GM12801 (cell line): ENCODE results near the gene BARHL1.

ENCODE experiments used
- CTCF ChIP-seq: IDR thresholded peaks from one replicate; pipeline ENCODE4 v1.5.1; 2011; ENCODE audit warnings: control low read depth; ENCODE audit not compliant: insufficient read length; ENCODE audit errors: extremely low read depth

The BARHL1 gene

GRCh38 chr9:132582276-132582785 lies at the start of gene BARHL1:
TSS of gene BARHL1 (plus strand) at chr9:132582606. CDS start at chr9:132582798, 192 bp downstream.
- TF ChIP-seq CTCF = no peak

- TF ChIP-seq CTCF = no peak
These were observed 47.6 kb upstream of the BARHL1 start for GRCh38 chr9:132534832-132535231.

- no peak for TF ChIP-seq CTCF
These were observed 46.3 kb upstream of the BARHL1 start for GRCh38 chr9:132536124-132536523.

GRCh38 chr9:132537352-132537751 lies 45.1 kb upstream of the BARHL1 start:
- no peak for TF ChIP-seq CTCF

- no peak for TF ChIP-seq CTCF
These were observed 44.3 kb upstream of the BARHL1 start for GRCh38 chr9:132538071-132538470.

- no peak for TF ChIP-seq CTCF
These were observed 43.3 kb upstream of the BARHL1 start for GRCh38 chr9:132539096-132539495.

GRCh38 chr9:132541051-132541450 lies 41.4 kb upstream of the BARHL1 start:
- TF ChIP-seq CTCF = no peak
